Epithelial cell of proximal tubule (primary cell): ENCODE results near the gene ARL15. TPM values are rescaled to one million over a fixed set of nuclear protein-coding genes. Genes with fewer than 3 reads are reported as not detected.

Source experiments
- DNase-seq: peaks from one replicate; pipeline ENCODE4 v3.0.0-alpha.2; 2011; ENCODE audit warnings: low read depth
- H3K4me3 ChIP-seq: 2 replicates; pipeline ENCODE4 v1.5.1; 2011; ENCODE audit warnings: low read depth, mild to moderate bottlenecking, low read length
- total RNA-seq: library from RNA; depleted of rRNA; stranded (reverse); fragments of >200 nt; gene quantifications from 2 replicates; pipeline ENCODE4 v1.2.3, GENCODE V29; 2015
- TF ChIP-seq, protein P1 (sequence below): conservative IDR thresholded peaks from 2 replicates; pipeline ENCODE4 v1.5.1; 2012; ENCODE audit warnings: low read depth, mild to moderate bottlenecking, low read length

ARL15 gene
- total RNA-seq, 1 donor from 2014 or later, result 1.9 TPM

DNA sequence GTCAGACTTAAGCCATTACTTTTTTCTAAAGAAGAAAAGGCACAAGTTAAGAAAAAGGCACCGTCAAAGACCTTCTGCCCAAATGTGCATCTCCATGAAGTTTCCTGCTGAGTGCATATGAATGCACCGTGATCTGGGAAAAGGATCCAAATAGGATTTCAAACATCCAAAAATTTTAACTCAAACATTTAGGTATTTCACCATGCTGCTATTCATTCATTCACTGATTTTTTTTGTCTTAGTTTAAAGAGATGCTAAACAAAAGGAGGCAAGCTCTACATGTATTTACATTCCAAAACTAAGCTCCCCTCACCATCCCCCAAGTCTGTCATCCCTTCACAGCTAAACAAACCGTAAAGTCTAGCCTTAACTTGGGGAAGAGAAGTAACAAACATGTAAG is 291.9 kb downstream of the ARL15 start:
- TF ChIP-seq, protein P1, sequence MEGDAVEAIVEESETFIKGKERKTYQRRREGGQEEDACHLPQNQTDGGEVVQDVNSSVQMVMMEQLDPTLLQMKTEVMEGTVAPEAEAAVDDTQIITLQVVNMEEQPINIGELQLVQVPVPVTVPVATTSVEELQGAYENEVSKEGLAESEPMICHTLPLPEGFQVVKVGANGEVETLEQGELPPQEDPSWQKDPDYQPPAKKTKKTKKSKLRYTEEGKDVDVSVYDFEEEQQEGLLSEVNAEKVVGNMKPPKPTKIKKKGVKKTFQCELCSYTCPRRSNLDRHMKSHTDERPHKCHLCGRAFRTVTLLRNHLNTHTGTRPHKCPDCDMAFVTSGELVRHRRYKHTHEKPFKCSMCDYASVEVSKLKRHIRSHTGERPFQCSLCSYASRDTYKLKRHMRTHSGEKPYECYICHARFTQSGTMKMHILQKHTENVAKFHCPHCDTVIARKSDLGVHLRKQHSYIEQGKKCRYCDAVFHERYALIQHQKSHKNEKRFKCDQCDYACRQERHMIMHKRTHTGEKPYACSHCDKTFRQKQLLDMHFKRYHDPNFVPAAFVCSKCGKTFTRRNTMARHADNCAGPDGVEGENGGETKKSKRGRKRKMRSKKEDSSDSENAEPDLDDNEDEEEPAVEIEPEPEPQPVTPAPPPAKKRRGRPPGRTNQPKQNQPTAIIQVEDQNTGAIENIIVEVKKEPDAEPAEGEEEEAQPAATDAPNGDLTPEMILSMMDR, result no peak
- no peak for DNase-seq
- H3K4me3 ChIP-seq, result no peak overlapping the region

DNA sequence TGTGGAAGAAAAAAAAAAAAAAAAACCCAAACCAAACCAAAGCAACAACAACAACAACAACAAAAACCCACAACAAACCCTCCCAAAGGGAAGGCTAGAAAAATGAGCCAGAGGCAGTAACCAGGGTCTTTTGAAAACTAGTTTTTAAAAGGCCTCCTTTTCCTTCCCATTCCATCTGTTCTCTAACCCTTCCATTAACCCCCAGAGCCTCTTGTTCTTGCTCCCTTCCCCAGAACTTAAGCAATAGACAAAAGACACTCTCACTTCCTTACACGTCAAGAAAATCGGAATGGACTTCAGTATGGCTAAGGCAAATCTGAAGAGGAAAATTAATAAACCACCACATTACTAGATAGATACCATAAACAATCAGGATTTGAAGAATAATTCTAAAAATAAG is 292.8 kb downstream of the ARL15 start:
- H3K4me3 ChIP-seq, result no peak overlapping the region
- no peak for DNase-seq
- TF ChIP-seq, protein P1, result no peak

DNA sequence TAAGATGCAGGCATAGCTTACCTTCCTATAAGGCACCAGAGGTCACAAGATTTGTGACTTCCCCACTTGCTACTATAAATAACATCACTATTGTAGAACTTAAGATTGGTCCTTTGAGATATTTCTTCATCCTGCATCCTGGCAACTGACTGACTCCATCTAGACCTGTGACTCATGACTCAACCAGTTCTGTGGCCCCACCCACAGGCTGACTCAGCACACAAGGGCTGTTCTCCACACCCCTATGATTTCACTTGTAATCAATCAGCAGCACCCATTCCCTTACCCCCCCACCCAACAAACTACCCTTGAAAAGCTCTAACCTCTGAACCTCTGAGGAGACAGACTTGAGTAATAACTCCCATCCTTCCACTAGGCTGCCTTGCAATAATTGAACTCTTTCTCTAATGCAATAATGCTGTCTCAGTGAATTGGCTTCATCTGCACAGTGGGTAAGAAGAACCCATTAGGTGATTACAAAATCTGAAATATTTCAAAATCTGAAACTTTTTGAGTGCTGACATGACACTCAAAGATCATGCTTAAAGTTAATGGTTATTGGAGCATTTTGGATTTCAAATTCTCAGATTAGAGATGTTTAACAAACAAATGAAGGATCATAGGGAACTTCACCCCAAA is 296.7 kb downstream of the ARL15 start:
- no peak overlapping the region for H3K4me3 ChIP-seq
- peak; percentile 66 for DNase-seq
- TF ChIP-seq, protein P1, result no peak

DNA sequence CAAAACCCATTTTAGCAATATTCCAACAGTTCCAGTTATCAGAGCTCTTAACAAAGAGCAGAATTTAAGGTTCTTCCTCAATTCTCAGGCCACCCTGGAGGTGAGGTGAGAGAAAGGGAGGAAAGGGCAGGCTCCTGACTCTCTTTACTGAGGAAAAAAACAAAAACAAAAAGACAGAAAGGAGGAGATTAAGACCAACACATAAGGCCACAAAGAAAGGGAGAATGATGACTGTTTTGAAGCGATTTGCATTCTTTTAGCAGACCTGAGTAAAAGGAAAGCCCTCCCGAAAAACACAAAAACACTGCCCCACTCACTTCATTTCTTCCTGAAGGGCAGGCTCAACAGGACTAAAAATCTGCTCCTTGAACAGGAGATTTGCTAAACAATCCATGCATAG is 300.5 kb downstream of the ARL15 start:
- no peak for DNase-seq
- H3K4me3 ChIP-seq, result no peak overlapping the region
- TF ChIP-seq, protein P1, result no peak

DNA sequence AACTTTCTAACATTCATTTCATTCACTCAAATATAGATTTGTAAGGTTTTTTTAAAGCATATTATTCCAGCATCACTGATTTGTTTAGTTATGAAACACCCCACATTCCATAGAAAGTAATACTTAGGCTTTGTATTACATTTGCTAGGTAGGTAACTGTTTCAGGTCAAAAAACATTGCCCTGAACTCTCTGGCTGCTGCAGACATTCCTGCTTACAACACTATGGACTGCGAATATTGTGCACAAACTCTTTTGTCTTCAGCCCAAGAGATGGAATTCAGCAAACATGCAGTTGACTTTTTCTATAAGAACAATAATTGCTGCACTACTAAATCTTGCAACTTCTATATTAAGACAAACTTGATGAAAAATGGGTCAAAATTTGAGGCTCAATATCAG is 301.0 kb downstream of the ARL15 start:
- DNase-seq, result no peak
- H3K4me3 ChIP-seq, result no peak overlapping the region
- TF ChIP-seq, protein P1, result no peak

DNA sequence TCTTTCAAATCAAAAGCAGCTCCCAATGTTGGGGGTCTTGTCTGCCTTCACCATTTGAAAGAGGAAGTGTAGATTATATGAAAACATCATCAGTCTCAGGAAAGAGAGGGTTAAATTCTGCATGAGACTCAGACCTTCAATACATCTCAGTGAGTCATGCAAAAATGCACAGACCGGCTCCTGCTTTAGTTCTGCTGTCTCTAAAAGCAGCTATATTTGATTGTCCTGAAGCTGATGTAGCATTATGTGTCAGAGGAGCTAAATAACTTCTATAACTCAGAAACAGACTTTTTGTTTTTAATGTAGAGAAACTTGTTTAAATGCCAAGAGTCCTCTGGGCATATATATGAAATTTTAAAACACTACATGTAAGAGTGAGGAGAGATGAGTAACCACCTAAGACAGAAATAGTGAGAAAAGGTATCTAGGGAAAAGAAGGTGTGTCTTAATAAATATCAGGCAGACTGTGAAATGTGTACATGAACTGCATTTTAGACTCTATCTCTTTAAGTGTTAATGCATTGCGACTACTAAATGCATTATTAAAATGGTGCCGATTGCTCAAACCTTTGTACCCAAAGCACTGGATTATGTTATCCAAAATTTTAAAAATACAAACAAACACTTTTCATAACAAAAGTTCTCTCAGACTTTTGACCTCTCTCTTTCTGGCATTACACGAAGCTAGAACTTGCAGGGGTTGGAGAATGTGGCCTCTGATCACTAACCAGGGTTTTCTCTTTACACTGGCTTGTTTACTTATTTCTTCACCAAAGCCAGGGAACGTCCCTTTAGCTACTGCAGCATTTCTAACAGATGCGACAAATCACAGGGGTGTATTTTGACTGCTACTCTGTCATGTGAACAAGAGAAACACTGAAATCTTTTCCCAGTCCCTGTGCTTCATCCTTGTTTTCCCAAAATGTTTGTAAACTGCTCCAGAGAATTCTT is 302.3 kb downstream of the ARL15 start:
- no peak for DNase-seq
- TF ChIP-seq, protein P1, result no peak
- H3K4me3 ChIP-seq, result no peak overlapping the region

DNA sequence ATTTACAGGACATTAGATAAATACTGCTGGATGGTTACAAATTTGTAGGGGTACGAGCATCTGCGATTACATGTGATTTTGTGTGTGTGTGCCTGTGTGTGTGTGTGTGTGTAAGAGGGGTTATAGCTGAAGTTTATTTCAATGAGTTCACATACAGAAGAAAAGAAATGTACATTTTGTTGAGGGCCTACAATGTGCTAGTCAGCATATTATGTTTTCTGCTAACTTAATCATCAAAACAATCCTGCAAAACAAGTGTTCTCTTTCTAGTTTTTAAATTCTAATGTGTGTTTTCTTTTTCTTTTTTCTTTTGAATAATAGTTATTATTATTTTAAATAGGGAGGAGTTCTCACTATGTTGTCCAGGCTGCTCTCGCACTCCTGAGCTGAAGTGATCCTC is 305.7 kb downstream of the ARL15 start:
- DNase-seq, result no peak
- H3K4me3 ChIP-seq, result no peak overlapping the region
- TF ChIP-seq, protein P1, result no peak
